Sigmoid colon (tissue), 4 donors: Measurements from ENCODE around the gene EXOC3L4.

Source experiments
- CTCF ChIP-seq, 4 experiments: fragments of 450-650 bp in 3 of 4; fragments of 200-600 bp in 1 of 4; IDR thresholded peaks; one replicate each; pipeline ENCODE4 v1.5.1; 2016 to 2019; ENCODE audit warnings: antibody characterized with exemption in 4 of 4, mild to moderate bottlenecking in 3 of 4, moderate library complexity in 2 of 4
- EP300 ChIP-seq, 4 donors: sonication (generic); formaldehyde crosslinking; IDR thresholded peaks; one replicate each; pipeline ENCODE4 v1.6.1; 2017; ENCODE audit warnings: antibody characterized with exemption in 4 of 4
- POLR2A ChIP-seq, 2 donors: fragments of 450-650 bp; IDR thresholded peaks; one replicate each; pipeline ENCODE4 v1.6.1; 2016; ENCODE audit warnings: antibody characterized with exemption in 2 of 2, mild to moderate bottlenecking in 2 of 2, moderate library complexity in 2 of 2
- POLR2AphosphoS5 ChIP-seq, 4 donors: sonication (generic); formaldehyde crosslinking; IDR thresholded peaks; one replicate each; pipeline ENCODE4 v1.6.1; 2017; ENCODE audit warnings: antibody characterized with exemption in 4 of 4

GRCh38 chr14:103146141-103146709 lies 51.7 kb downstream of the EXOC3L4 start:
- TF ChIP-seq CTCF (IDR thresholded peaks at IDR 0.05): no peak
- no peak for TF ChIP-seq POLR2A (IDR thresholded peaks at IDR 0.05)
- no peak for TF ChIP-seq POLR2AphosphoS5 (IDR thresholded peaks at IDR 0.05)
- TF ChIP-seq EP300 (IDR thresholded peaks at IDR 0.05): no peak
